HG02759 (cell line): ENCODE results near the gene MICAL2.

Experiments used
- ATAC-seq: cut with Tn5 transposase; IDR thresholded peaks from one replicate; pipeline ENCODE4 v1.9.1; 2021; ENCODE audit warnings: mild to moderate bottlenecking, moderate library complexity; ENCODE audit not compliant: unreplicated experiment

MICAL2 gene

GRCh38 chr11:12110201-12110713, at the start of gene MICAL2:
TSS of gene MICAL2 (plus strand) at chr11:12110590. CDS start at chr11:12162156, 51,566 bp downstream.
- ATAC-seq, result peak; percentile 99

DNA sequence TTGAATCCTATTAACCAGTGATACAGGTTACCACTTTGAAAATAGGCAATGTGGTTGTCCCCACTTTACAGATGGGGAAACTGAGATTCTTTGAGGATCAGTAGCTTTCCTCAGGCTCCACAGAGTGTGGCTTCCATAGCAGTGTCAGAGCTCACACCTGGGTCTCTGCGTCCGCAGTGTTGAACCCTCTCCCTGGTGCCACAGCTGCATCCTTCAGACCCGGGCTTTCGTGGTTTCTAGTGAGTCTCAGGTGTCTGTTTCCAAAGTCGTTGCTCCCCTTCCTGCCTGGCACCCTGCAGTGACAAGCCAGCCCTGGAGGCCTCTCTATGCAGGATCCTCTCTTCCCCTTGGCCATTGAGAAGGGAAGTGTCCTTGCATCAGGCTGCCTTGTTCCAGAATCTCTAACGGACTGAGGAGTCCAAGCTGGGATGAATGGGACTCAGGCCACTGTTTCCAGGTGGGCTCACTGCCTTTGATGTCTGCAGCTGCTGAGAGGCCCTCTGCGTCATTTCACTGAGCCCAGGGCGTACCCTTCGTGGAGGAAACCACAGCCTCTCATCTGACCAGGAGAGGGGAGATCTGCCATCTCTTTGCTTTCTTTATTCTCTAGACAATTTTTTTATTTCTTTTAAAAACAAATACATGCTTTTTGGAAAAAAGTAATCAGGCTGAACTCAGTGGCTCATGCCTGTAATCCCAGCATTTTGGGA, 48.4 kb upstream of the MICAL2 start:
- no peak for ATAC-seq

- no peak for ATAC-seq
Observed at GRCh38 chr11:12063251-12063650, 47.1 kb upstream of the MICAL2 start.

GRCh38 chr11:12064136-12064953, 46.0 kb upstream of the MICAL2 start:
- ATAC-seq, result no peak

- ATAC-seq, result no peak
Observed at GRCh38 chr11:12064954-12065280, 45.5 kb upstream of the MICAL2 start.

DNA sequence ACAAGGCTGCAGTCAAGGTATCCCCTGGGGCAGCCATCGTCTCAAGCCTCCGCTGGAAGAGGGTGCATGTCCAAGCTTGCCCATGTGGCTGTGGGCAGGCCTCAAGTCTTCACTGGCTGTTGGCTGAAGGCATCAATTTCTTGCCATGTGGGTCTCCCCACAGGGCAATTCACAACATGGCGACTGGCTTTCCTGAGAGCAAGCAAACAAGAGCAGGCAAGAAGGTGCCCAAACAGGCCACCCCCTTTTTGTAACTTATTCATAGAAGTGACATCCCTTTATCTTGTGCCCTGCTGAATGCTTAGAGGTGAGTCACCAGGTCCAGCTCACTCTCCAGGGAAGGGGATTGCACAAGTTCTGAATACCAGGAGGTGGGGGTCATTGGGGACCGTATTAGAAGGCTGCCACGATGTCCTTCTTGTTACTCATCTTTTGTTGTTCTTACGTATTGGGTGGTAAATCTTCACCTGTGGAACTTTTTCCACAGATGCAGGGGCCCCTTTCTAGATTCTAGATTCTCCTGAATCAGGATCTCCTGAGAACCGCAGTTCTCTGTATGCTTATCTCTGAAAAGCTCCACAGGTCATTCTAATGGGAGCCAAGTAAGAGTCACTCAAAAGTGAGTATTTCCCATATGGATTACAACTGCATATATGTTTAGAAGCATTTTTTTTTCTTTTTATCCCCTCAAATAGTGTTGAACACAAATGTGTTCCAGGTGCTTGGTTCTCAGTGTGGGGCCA, 44.2 kb upstream of the MICAL2 start:
- ATAC-seq, result no peak

DNA sequence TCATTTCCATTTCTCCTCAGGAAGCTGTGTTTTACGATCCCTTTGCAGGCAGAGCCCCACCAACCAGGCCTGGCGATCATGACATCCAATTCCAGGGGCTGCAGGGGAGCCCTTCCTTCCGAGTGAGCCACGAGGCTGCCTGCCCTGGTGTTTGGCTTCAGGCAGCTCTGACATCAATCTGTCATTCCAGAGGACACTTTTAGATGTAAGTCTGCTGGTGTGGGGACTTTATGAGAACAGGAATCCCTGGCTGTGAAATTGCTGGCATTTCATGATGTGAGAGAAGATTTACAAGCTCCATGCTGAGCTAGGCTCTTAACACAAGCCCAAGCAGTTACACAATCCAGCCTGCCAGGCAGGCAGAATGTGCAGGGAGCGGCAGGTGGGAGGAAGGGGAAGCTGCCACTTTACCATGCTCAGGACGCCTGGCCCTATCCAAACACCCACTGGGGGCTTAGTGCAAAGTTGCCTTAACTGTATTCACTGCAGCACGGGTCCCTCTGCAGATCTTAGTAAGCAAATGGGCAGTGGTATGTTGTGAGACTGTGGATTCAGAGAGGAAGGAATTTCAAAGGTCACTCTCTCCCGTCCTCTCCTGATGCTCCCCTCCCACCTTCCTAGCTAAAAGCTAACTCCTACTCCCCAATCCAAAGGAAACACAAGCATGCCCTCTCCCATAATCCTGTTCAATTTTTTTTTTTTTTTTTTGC, 43.4 kb upstream of the MICAL2 start:
- no peak for ATAC-seq

DNA sequence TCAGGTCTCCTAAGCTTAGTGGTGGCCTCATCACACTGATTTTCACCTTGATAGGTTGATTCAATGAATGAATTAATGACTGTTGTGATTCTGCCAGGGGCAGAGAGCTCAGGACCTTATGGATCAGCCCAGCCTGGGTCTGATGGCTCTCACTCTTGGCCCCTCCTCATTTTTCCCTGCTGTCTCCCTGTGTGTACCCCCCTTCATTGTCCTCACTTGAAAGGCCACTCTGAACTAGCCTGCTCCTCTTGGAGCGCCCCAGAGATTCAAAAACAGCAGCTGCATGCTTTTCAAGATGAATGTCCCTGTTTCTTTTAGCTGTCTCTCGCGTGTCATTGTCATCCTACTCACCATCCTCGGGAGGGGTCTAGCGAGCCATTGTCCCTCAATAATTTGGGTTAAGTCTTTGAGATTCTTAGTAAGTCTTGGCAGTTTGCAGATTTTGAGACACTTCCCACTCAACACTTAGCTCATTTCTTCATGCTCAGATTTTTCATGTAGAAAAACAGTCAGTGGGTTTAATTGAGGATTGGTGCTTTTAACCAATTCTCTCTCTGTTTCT, 42.5 kb upstream of the MICAL2 start:
- no peak for ATAC-seq

GRCh38 chr11:12069066-12069676, 41.2 kb upstream of the MICAL2 start:
- ATAC-seq, result no peak

- no peak for ATAC-seq
Observed at GRCh38 chr11:12070446-12071267, 39.7 kb upstream of the MICAL2 start.

GRCh38 chr11:12071574-12071973, 38.8 kb upstream of the MICAL2 start:
- ATAC-seq, result no peak

- ATAC-seq, result no peak
Observed at GRCh38 chr11:12073436-12073835, 37.0 kb upstream of the MICAL2 start.

DNA sequence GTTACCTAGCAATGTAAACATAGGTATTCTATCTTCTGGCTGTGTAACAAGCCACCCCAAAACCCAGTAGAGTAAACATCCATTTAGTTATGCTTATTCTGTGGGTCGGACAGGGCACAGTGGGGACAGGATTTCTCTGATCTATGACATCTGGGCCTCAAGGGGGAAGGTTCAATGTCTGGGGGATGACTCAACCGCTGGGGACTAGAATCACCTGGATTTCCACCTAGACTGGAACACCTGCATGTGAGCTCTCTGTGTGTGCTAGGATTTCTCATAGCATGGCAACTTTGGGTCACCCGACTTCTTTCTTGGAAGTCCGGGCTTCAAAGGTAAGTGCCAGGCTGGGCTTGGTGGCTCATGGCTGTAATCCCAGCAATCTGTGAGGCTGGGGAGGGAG, 36.5 kb upstream of the MICAL2 start:
- no peak for ATAC-seq

- ATAC-seq, result no peak
Observed at GRCh38 chr11:12074529-12075195, 35.7 kb upstream of the MICAL2 start.

GRCh38 chr11:12075291-12075690, 35.1 kb upstream of the MICAL2 start:
- no peak for ATAC-seq

DNA sequence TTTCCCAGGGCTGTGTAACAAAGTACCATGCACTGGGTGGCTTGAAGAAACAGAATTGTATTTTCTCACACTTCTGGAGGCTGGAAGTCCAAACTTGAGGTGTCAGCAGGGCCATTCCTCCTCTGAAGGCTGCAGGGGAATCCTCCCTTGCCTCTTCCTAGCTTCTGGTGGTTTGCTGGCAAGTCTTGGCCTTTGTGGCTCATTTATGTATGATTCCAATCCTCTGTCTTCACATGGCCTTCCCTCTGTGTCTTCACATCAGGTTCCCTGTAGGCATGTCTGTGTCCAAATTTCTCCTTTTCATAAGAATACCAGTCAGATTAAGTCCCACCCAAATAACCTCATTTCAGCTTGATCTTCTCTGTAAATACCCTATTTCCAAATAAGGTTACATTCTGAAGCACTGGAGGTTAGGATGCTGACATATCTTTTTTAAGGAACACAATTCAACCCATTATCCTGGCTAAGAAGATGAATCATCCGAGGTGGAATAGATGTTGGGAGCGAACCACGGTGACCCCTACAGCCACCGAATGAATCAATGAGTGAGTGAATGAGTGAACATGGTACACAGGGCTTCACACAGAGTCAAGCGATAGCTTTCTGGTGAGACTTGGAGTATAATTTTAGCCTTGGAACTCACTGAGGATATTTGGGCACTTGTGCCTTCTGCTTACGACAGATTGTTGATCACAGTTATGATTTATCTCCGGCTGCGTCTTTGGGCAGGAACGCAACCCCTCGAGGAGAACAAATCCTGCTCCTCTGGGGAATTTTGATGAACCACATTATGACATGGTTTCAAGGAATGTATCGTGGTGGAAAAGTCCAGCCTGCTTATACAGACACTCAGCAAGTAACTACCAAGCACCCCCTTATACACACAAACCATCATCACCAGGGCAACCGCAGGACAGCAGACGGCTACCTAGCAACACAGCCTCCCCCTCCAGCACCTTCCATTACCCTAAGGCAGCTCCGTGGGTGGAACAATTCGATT, 34.3 kb upstream of the MICAL2 start:
- no peak for ATAC-seq

- ATAC-seq, result no peak
Observed at GRCh38 chr11:12076840-12077534, 33.4 kb upstream of the MICAL2 start.
